Peyer's patch (tissue), 4 donors: ENCODE results near the gene CTNNA2.

Experiments
- CTCF ChIP-seq, 6 experiments: fragments of 450-650 bp in 4 of 6; fragments of 200-600 bp in 2 of 6; sonication (generic) in 1 of 6; IDR thresholded peaks; one replicate each; pipeline ENCODE4 v1.5.1; 2017 to 2019; ENCODE audit warnings: antibody characterized with exemption in 6 of 6, mild to moderate bottlenecking in 3 of 6, moderate library complexity in 1 of 6
- POLR2A ChIP-seq, 2 donors: fragments of 450-650 bp; IDR thresholded peaks; one replicate each; pipeline ENCODE4 v1.5.1; 2017; ENCODE audit warnings: antibody characterized with exemption in 2 of 2, mild to moderate bottlenecking in 2 of 2, moderate library complexity in 2 of 2

- no peak for TF ChIP-seq CTCF (IDR thresholded peaks at IDR 0.05)
- no peak for TF ChIP-seq POLR2A (IDR thresholded peaks at IDR 0.05)
These were observed 1121.7 kb downstream of the CTNNA2 start for GRCh38 chr2:80634590-80634989.
